Loucy (cell line): ENCODE results near the gene FAM83B.

Experiments
- H2AFZ ChIP-seq: fragments of 200-600 bp; sonication (generic); 2 replicates; pipeline ENCODE4 v1.6.0; 2016; ENCODE audit warnings: antibody characterized with exemption, mild to moderate bottlenecking, low read length, moderate library complexity
- H3F3A ChIP-seq: fragments of 200-600 bp; 2 replicates; pipeline ENCODE4 v1.6.0; 2016; ENCODE audit warnings: antibody characterized with exemption, low read depth, mild to moderate bottlenecking
- H3K27me3 ChIP-seq: fragments of 200-600 bp; sonication (generic); 2 replicates; pipeline ENCODE4 v1.6.1; 2014; ENCODE audit warnings: low read length, mild to moderate bottlenecking; ENCODE audit not compliant: insufficient read depth, poor library complexity, severe bottlenecking
- H3K36me3 ChIP-seq: fragments of 200-600 bp; sonication (generic); 2 replicates; pipeline ENCODE4 v1.6.1; 2016; ENCODE audit warnings: low read length; ENCODE audit not compliant: insufficient read depth
- H3K4me1 ChIP-seq: fragments of 200-600 bp; sonication (generic); 2 replicates; pipeline ENCODE4 v1.5.1; 2014; ENCODE audit warnings: low read length, mild to moderate bottlenecking; ENCODE audit not compliant: insufficient read depth, poor library complexity, severe bottlenecking
- H3K4me2 ChIP-seq: fragments of 200-600 bp; sonication (generic); 2 replicates; pipeline ENCODE4 v1.6.0; 2014; ENCODE audit warnings: antibody characterized with exemption, low read length, low read depth, mild to moderate bottlenecking; ENCODE audit not compliant: poor library complexity, severe bottlenecking
- H3K4me3 ChIP-seq: fragments of 200-600 bp; sonication (generic); 2 replicates; pipeline ENCODE4 v1.5.1; 2014; ENCODE audit warnings: low read length, mild to moderate bottlenecking, mixed read lengths; ENCODE audit not compliant: poor library complexity, severe bottlenecking
- H3K79me2 ChIP-seq: fragments of 200-600 bp; sonication (generic); 2 replicates; pipeline ENCODE4 v1.6.1; 2014; ENCODE audit warnings: low read length; ENCODE audit not compliant: insufficient read depth
- H3K9ac ChIP-seq: fragments of 200-600 bp; sonication (generic); 2 replicates; pipeline ENCODE4 v1.6.0; 2014; ENCODE audit warnings: mild to moderate bottlenecking, low read depth, low read length, moderate library complexity; ENCODE audit not compliant: poor library complexity, severe bottlenecking
- H3K9me2 ChIP-seq: fragments of 200-600 bp; sonication (generic); replicated peaks from 2 replicates; pipeline ENCODE4 v1.6.1; 2016; ENCODE audit warnings: low read depth, low read length, mixed read lengths
- H3K9me3 ChIP-seq: fragments of 200-600 bp; sonication (generic); 2 replicates; pipeline ENCODE4 v1.6.1; 2014; ENCODE audit warnings: mild to moderate bottlenecking, antibody characterized with exemption, low read length, low read depth; ENCODE audit not compliant: insufficient read depth
- H4K20me1 ChIP-seq: fragments of 200-600 bp; sonication (generic); 2 replicates; pipeline ENCODE4 v1.6.0; 2014; ENCODE audit warnings: antibody characterized with exemption, low read length, mild to moderate bottlenecking; ENCODE audit not compliant: insufficient read depth, poor library complexity, severe bottlenecking
- CTCF ChIP-seq: fragments of 200-600 bp; sonication (generic); conservative IDR thresholded peaks from 2 replicates; pipeline ENCODE4 v1.5.1; 2014; ENCODE audit warnings: mild to moderate bottlenecking, antibody characterized with exemption, low read length
- EZH2phosphoT487 ChIP-seq: fragments of 200-600 bp; IDR thresholded peaks from 2 replicates; pipeline ENCODE4 v1.6.1; 2018; ENCODE audit warnings: antibody characterized with exemption, mild to moderate bottlenecking, moderate library complexity, borderline replicate concordance

The FAM83B gene

DNA sequence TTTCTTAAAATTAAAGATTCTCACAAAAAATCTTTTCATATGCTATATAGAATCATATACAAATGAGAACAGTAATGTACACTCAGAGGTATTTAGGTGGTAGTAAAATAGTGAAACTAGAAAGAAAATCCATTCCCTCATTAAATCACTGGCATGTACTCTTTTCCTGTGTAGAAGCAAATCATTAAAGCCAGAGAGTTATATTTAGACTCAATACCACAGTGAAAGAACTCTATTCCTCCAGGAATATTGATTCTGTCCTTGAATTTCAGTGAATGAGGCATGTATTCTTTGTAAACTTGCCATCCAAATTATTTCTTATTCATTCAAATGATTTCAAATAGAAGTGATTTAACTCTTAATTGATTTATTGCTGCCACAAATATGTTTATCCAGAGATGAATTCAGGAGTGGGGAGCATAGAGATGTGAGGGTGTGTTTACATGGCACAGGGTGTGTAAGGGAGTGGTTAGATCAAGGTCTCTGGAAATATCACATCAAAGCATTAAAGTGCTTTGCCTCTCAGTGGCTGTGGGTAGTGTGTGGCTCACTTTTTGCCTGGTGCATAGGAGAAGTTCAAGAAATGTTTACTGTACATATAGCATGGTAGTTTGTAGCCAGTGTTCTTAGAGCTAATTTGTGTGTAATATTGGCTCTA lies 141.2 kb downstream of the FAM83B start:
- Histone ChIP-seq H4K20me1 (no peaks in the 10 kb centered on the region), H3K4me3 (no peak overlapping the region), H3K27me3 (no peaks in the 10 kb centered on the region), H3K4me1 (no peaks in the 10 kb centered on the region), H3F3A (no peaks in the 10 kb centered on the region), H3K36me3 (no peaks in the 10 kb centered on the region), H3K9ac (no peak overlapping the region), H2AFZ (no peak overlapping the region), H3K9me2 (no peaks in the 10 kb centered on the region), H3K79me2 (no peaks in the 10 kb centered on the region), H3K9me3 (no peaks in the 10 kb centered on the region), H3K4me2 (no peak overlapping the region)
- no peak for TF ChIP-seq CTCF
- TF ChIP-seq EZH2phosphoT487: no peak

- no peak overlapping the region for H3K9ac ChIP-seq
- no peaks in the 10 kb centered on the region for H3K9me3 ChIP-seq
- no peaks in the 10 kb centered on the region for H3K36me3 ChIP-seq
- H3K4me1 ChIP-seq: no peaks in the 10 kb centered on the region
- no peaks in the 10 kb centered on the region for H3F3A ChIP-seq
- H2AFZ ChIP-seq: no peak overlapping the region
- no peaks in the 10 kb centered on the region for H3K9me2 ChIP-seq
- H3K4me2 ChIP-seq: no peak overlapping the region
- no peaks in the 10 kb centered on the region for H3K79me2 ChIP-seq
- no peak for TF ChIP-seq EZH2phosphoT487
- TF ChIP-seq CTCF: no peak
- no peaks in the 10 kb centered on the region for H4K20me1 ChIP-seq
- no peaks in the 10 kb centered on the region for H3K27me3 ChIP-seq
- H3K4me3 ChIP-seq: no peak overlapping the region
These were observed 142.0 kb downstream of the FAM83B start for GRCh38 chr6:54988576-54988975.

DNA sequence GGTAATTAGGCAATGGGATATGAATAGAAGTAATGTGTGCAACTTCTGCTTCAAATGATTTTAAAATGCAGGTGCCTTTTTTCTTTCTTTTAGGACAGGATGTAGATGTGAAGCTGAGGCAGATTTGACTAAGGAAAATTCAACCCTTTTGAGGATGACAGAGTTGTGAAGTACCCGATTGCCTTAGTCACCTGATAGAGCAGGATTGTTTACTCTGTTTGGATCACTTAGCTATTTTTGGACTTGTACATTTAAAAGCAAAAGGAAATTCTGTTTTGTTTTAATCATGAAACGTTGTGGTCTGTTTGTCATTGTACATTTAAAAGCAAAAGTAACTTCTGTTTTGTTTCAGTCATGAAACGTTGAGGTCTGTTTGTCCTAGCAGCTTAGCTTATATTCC lies 143.4 kb downstream of the FAM83B start:
- no peaks in the 10 kb centered on the region for H3K9me3 ChIP-seq
- H4K20me1 ChIP-seq: no peaks in the 10 kb centered on the region
- no peaks in the 10 kb centered on the region for H3F3A ChIP-seq
- no peak overlapping the region for H3K9ac ChIP-seq
- no peaks in the 10 kb centered on the region for H3K4me1 ChIP-seq
- H3K9me2 ChIP-seq: no peaks in the 10 kb centered on the region
- no peak overlapping the region for H3K4me2 ChIP-seq
- H3K36me3 ChIP-seq: no peaks in the 10 kb centered on the region
- no peaks in the 10 kb centered on the region for H3K27me3 ChIP-seq
- 0 out of 2 replicates have a peak overlapping the region, but pooled peaks have one; percentile 19 for H2AFZ ChIP-seq
- no peak overlapping the region for H3K4me3 ChIP-seq
- TF ChIP-seq EZH2phosphoT487: no peak
- no peak for TF ChIP-seq CTCF
- H3K79me2 ChIP-seq: no peaks in the 10 kb centered on the region
